Measurements from ENCODE around the gene TNXB.

GRCh38 chr6:32079566-32080290, 29.4 kb downstream of the TNXB start:
- TF ChIP-seq EP300 (IDR thresholded peaks at IDR 0.05) (no peak), POLR2A (IDR thresholded peaks at IDR 0.05) (no peak)
